PC-9 (cell line): Measurements from ENCODE around the gene SYNRG.

ENCODE experiments used
- EZH2 ChIP-seq: fragments of 200-600 bp; sonication (generic); IDR thresholded peaks from 2 replicates; pipeline ENCODE4 v1.8.0; 2017; ENCODE audit warnings: antibody characterized with exemption, low read depth
- TF ChIP-seq, protein P1 (sequence below): fragments of 200-600 bp; sonication (generic); conservative IDR thresholded peaks from 2 replicates; pipeline ENCODE4 v1.6.1; 2017; ENCODE audit warnings: mixed run types, antibody characterized with exemption, mild to moderate bottlenecking, moderate library complexity

GRCh38 chr17:37505333-37505732 lies 103.9 kb downstream of the SYNRG start:
- TF ChIP-seq, protein P1, sequence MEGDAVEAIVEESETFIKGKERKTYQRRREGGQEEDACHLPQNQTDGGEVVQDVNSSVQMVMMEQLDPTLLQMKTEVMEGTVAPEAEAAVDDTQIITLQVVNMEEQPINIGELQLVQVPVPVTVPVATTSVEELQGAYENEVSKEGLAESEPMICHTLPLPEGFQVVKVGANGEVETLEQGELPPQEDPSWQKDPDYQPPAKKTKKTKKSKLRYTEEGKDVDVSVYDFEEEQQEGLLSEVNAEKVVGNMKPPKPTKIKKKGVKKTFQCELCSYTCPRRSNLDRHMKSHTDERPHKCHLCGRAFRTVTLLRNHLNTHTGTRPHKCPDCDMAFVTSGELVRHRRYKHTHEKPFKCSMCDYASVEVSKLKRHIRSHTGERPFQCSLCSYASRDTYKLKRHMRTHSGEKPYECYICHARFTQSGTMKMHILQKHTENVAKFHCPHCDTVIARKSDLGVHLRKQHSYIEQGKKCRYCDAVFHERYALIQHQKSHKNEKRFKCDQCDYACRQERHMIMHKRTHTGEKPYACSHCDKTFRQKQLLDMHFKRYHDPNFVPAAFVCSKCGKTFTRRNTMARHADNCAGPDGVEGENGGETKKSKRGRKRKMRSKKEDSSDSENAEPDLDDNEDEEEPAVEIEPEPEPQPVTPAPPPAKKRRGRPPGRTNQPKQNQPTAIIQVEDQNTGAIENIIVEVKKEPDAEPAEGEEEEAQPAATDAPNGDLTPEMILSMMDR: no peak
- TF ChIP-seq EZH2: no peak
